WTC11 (cell line): Measurements from ENCODE around the gene NEDD4. TPM values are rescaled to one million over a fixed set of nuclear protein-coding genes. Genes with fewer than 3 reads are reported as not detected.

Experiments
- ATAC-seq: fragments of 200-7000 bp; cut with Tn5 transposase; 2 replicates; pipeline ENCODE4 v1.10.0; 2021; ENCODE audit warnings: mild to moderate bottlenecking, moderate library complexity
- CTCF ChIA-PET: fragments of 300-600 bp; sonication (Branson Sonifier 250); formaldehyde crosslinking; loops from one replicate; lab custom pipeline; 2021; ENCODE audit warnings: antibody characterized with exemption; lab: Charles Lee
- POLR2A ChIA-PET: fragments of 350-600 bp; sonication (Branson Sonifier 250); formaldehyde crosslinking; loops from one replicate; lab custom pipeline; 2021; ENCODE audit warnings: antibody characterized with exemption; lab: Charles Lee
- DNase-seq: peaks from one replicate; pipeline ENCODE4 v3.0.0; 2021; ENCODE audit warnings: low spot score
- H3K27ac Mint-ChIP-seq: 2 replicates; pipeline ENCODE4 v1.8.0; 2021; ENCODE audit warnings: mixed read lengths
- H3K27me3 Mint-ChIP-seq: 2 replicates; pipeline ENCODE4 v1.8.0; 2021; ENCODE audit warnings: low read depth, mild to moderate bottlenecking, moderate library complexity, mixed read lengths
- H3K36me3 Mint-ChIP-seq: 2 replicates; pipeline ENCODE4 v1.8.0; 2021; ENCODE audit warnings: mixed read lengths
- H3K4me1 Mint-ChIP-seq: 2 replicates; pipeline ENCODE4 v1.8.0; 2022; ENCODE audit warnings: mixed read lengths
- H3K4me3 Mint-ChIP-seq: 2 replicates; pipeline ENCODE4 v1.8.0; 2021; ENCODE audit warnings: mild to moderate bottlenecking, moderate library complexity, mixed read lengths
- H3K9me3 Mint-ChIP-seq: 2 replicates; pipeline ENCODE4 v1.8.0; 2021; ENCODE audit warnings: mixed read lengths
- ATF1 ChIP-seq: sonication (generic); formaldehyde crosslinking; IDR thresholded peaks from 2 replicates; pipeline ENCODE4 v1.8.1; 2023; ENCODE audit warnings: mild to moderate bottlenecking, moderate library complexity, missing genetic modification reagents
- CBFB ChIP-seq: sonication (generic); formaldehyde crosslinking; IDR thresholded peaks from 2 replicates; pipeline ENCODE4 v1.8.1; 2022; ENCODE audit warnings: mild to moderate bottlenecking, low read depth, missing genetic modification reagents
- ETV6 ChIP-seq: sonication (generic); formaldehyde crosslinking; IDR thresholded peaks from 2 replicates; pipeline ENCODE4 v1.8.1; 2022; ENCODE audit warnings: mild to moderate bottlenecking, missing genetic modification reagents
- MYBL2 ChIP-seq: sonication (generic); formaldehyde crosslinking; IDR thresholded peaks from 2 replicates; pipeline ENCODE4 v1.8.1; 2023; ENCODE audit warnings: mild to moderate bottlenecking, moderate library complexity, missing genetic modification reagents
- NR3C1 ChIP-seq: sonication (generic); formaldehyde crosslinking; conservative IDR thresholded peaks from 2 replicates; pipeline ENCODE4 v1.8.1; 2023; ENCODE audit warnings: low read depth, mild to moderate bottlenecking, missing genetic modification reagents
- OVOL2 ChIP-seq: fragments of 250-450 bp; sonication (Bioruptor Pico); IDR thresholded peaks from 2 replicates; pipeline ENCODE4 v1.9.0; 2021; ENCODE audit warnings: mild to moderate bottlenecking, borderline replicate concordance
- PRRX2 ChIP-seq: fragments of 250-450 bp; sonication (Bioruptor Pico); IDR thresholded peaks from 2 replicates; pipeline ENCODE4 v1.8.0; 2021; ENCODE audit warnings: mild to moderate bottlenecking
- RORB ChIP-seq: fragments of 250-450 bp; sonication (Bioruptor Pico); IDR thresholded peaks from 2 replicates; pipeline ENCODE4 v1.9.0; 2021; ENCODE audit warnings: mild to moderate bottlenecking
- SMAD4 ChIP-seq: sonication (generic); formaldehyde crosslinking; IDR thresholded peaks from 2 replicates; pipeline ENCODE4 v1.8.0; 2022; ENCODE audit warnings: mild to moderate bottlenecking, missing genetic modification reagents
- SOX15 ChIP-seq: fragments of 250-450 bp; sonication (Bioruptor Pico); IDR thresholded peaks from 2 replicates; pipeline ENCODE4 v1.9.0; 2021; ENCODE audit warnings: mild to moderate bottlenecking
- ZBTB21 ChIP-seq: sonication (generic); formaldehyde crosslinking; IDR thresholded peaks from 2 replicates; pipeline ENCODE4 v1.8.1; 2023; ENCODE audit warnings: mild to moderate bottlenecking, missing genetic modification reagents, borderline replicate concordance
- ZNF232 ChIP-seq: sonication (generic); formaldehyde crosslinking; IDR thresholded peaks from 2 replicates; pipeline ENCODE4 v1.8.0; 2022; ENCODE audit warnings: mild to moderate bottlenecking, missing genetic modification reagents
- ZNF317 ChIP-seq: sonication (generic); formaldehyde crosslinking; IDR thresholded peaks from 2 replicates; pipeline ENCODE4 v1.8.1; 2023; ENCODE audit warnings: low read depth, mild to moderate bottlenecking, moderate library complexity, missing genetic modification reagents, borderline replicate concordance
- ZNF671 ChIP-seq: fragments of 250-450 bp; sonication (Bioruptor Pico); IDR thresholded peaks from 2 replicates; pipeline ENCODE4 v1.8.0; 2021; ENCODE audit warnings: mild to moderate bottlenecking
- total RNA-seq: library from RNA; stranded (reverse); gene quantifications from 3 replicates; pipeline ENCODE4 v1.2.3, GENCODE V29; 2021
- TF ChIP-seq, protein P1 (sequence below): sonication (generic); formaldehyde crosslinking; IDR thresholded peaks from 2 replicates; pipeline ENCODE4 v1.8.0; 2022; ENCODE audit warnings: mild to moderate bottlenecking, missing genetic modification reagents
- TF ChIP-seq, protein P2 (sequence below): sonication (generic); formaldehyde crosslinking; IDR thresholded peaks from 2 replicates; pipeline ENCODE4 v1.8.0; 2023; ENCODE audit warnings: mild to moderate bottlenecking, missing genetic modification reagents
- TF ChIP-seq, protein P3 (sequence below): fragments of 250-450 bp; sonication (Bioruptor Pico); IDR thresholded peaks from 2 replicates; pipeline ENCODE4 v2.1.2; 2022; ENCODE audit warnings: mild to moderate bottlenecking, moderate library complexity
- TF ChIP-seq, protein P4 (sequence below): sonication (generic); formaldehyde crosslinking; IDR thresholded peaks from 2 replicates; pipeline ENCODE4 v1.8.1; 2023; ENCODE audit warnings: mild to moderate bottlenecking, moderate library complexity, missing genetic modification reagents
- TF ChIP-seq, protein P5 (sequence below): sonication (generic); formaldehyde crosslinking; IDR thresholded peaks from 2 replicates; pipeline ENCODE4 v1.8.1; 2022; ENCODE audit warnings: low read depth, mild to moderate bottlenecking, moderate library complexity, missing genetic modification reagents, borderline replicate concordance
- TF ChIP-seq, protein P6 (sequence below): sonication (generic); formaldehyde crosslinking; IDR thresholded peaks from 2 replicates; pipeline ENCODE4 v1.8.0; 2022; ENCODE audit warnings: mild to moderate bottlenecking, missing genetic modification reagents
- TF ChIP-seq, protein P7 (sequence below): sonication (generic); formaldehyde crosslinking; IDR thresholded peaks from 2 replicates; pipeline ENCODE4 v1.8.1; 2022; ENCODE audit warnings: mild to moderate bottlenecking, missing genetic modification reagents, moderate library complexity, borderline replicate concordance

NEDD4 gene
- total RNA-seq, 1 experiment from 2014 or later = 4.5 TPM

DNA sequence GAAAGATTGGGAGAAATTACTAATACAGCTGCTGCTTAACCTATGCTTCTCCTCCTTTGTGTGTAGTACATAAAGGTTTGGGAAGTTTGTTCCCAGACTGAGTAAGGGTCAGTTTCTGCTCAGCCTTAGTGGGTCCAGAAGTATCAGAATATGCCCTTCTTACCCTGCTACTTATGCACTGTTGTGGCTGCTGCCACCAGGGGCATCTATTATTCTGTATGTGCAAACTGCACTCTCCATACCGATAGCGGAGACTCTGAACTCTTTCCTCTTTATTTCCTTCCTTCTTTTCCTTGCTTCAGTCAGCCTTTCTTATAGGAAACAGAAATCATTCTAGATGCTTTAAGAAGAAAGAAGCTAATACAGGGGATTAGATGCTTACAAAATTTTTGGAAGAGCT, 4.0 kb downstream of the NEDD4 start:
- no peak for ATAC-seq
- ChIA-PET POLR2A (no interaction called here), CTCF (no interaction called here)
- TF ChIP-seq, protein P1, sequence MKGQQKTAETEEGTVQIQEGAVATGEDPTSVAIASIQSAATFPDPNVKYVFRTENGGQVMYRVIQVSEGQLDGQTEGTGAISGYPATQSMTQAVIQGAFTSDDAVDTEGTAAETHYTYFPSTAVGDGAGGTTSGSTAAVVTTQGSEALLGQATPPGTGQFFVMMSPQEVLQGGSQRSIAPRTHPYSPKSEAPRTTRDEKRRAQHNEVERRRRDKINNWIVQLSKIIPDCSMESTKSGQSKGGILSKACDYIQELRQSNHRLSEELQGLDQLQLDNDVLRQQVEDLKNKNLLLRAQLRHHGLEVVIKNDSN (CRISPR knock-in tag) = no peak
- TF ChIP-seq, protein P2, sequence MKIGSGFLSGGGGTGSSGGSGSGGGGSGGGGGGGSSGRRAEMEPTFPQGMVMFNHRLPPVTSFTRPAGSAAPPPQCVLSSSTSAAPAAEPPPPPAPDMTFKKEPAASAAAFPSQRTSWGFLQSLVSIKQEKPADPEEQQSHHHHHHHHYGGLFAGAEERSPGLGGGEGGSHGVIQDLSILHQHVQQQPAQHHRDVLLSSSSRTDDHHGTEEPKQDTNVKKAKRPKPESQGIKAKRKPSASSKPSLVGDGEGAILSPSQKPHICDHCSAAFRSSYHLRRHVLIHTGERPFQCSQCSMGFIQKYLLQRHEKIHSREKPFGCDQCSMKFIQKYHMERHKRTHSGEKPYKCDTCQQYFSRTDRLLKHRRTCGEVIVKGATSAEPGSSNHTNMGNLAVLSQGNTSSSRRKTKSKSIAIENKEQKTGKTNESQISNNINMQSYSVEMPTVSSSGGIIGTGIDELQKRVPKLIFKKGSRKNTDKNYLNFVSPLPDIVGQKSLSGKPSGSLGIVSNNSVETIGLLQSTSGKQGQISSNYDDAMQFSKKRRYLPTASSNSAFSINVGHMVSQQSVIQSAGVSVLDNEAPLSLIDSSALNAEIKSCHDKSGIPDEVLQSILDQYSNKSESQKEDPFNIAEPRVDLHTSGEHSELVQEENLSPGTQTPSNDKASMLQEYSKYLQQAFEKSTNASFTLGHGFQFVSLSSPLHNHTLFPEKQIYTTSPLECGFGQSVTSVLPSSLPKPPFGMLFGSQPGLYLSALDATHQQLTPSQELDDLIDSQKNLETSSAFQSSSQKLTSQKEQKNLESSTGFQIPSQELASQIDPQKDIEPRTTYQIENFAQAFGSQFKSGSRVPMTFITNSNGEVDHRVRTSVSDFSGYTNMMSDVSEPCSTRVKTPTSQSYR (CRISPR knock-in tag) = no peak
- TF ChIP-seq, protein P3, sequence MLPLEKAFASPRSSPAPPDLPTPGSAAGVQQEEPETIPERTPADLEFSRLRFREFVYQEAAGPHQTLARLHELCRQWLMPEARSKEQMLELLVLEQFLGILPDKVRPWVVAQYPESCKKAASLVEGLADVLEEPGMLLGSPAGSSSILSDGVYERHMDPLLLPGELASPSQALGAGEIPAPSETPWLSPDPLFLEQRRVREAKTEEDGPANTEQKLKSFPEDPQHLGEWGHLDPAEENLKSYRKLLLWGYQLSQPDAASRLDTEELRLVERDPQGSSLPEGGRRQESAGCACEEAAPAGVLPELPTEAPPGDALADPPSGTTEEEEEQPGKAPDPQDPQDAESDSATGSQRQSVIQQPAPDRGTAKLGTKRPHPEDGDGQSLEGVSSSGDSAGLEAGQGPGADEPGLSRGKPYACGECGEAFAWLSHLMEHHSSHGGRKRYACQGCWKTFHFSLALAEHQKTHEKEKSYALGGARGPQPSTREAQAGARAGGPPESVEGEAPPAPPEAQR (CRISPR knock-in tag) = no peak
- TF ChIP-seq SMAD4 (CRISPR knock-in tag) (no peak), NR3C1 (no peak), RORB (CRISPR knock-in tag) (no peak), OVOL2 (CRISPR knock-in tag) (no peak), ZBTB21 (CRISPR knock-in tag) (no peak), PRRX2 (no peak), ATF1 (CRISPR knock-in tag) (no peak), ZNF232 (no peak), CBFB (no peak)
- TF ChIP-seq, protein P4, sequence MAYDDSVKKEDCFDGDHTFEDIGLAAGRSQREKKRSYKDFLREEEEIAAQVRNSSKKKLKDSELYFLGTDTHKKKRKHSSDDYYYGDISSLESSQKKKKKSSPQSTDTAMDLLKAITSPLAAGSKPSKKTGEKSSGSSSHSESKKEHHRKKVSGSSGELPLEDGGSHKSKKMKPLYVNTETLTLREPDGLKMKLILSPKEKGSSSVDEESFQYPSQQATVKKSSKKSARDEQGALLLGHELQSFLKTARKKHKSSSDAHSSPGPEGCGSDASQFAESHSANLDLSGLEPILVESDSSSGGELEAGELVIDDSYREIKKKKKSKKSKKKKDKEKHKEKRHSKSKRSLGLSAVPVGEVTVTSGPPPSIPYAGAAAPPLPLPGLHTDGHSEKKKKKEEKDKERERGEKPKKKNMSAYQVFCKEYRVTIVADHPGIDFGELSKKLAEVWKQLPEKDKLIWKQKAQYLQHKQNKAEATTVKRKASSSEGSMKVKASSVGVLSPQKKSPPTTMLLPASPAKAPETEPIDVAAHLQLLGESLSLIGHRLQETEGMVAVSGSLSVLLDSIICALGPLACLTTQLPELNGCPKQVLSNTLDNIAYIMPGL (CRISPR knock-in tag) = no peak
- Mint-ChIP-seq H3K27me3 (peaks cover 24% of the 10 kb centered on the region), H3K4me1 (peaks cover 16% of the 10 kb centered on the region), H3K27ac (no peak overlapping the region), H3K9me3 (no peaks in the 10 kb centered on the region), H3K4me3 (no peak overlapping the region), H3K36me3 (peaks cover 2% of the 10 kb centered on the region)
- DNase-seq = no peak

DNA sequence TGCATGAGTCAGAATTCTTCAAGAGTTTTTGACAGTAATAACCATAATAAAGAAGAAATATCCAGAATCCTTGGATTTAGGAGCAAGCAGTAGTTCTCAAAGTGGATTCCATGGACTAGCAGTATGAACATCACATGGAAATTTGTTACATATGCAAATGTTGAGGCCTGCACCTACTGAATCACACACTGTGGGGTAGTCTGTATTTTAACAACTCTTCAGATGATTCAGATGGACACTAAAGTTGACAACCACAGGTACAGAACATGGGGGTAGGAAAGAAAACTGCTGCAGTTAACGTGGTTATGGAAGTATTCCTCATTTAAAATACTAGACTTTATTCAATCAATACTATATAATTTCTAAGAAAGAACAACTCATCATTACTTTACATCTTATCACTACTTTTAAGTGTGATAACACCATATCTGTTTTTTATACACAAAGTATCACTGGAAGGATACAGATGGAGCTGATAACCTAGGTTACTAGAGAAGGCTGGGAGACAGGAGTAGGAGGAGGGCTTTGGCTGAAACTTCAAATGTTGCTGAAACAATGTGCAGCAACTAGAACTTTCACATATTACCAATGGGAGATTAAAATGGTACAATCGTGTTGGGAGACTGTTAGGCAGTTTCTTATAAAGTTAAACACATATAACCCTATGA, 11.7 kb downstream of the NEDD4 start:
- Mint-ChIP-seq H3K27me3 (no peaks in the 10 kb centered on the region), H3K9me3 (no peaks in the 10 kb centered on the region), H3K36me3 (peaks cover 2% of the 10 kb centered on the region), H3K4me3 (no peak overlapping the region), H3K4me1 (no peaks in the 10 kb centered on the region), H3K27ac (no peak overlapping the region)
- DNase-seq = no peak
- TF ChIP-seq, protein P3 (CRISPR knock-in tag) = no peak
- TF ChIP-seq, protein P5, sequence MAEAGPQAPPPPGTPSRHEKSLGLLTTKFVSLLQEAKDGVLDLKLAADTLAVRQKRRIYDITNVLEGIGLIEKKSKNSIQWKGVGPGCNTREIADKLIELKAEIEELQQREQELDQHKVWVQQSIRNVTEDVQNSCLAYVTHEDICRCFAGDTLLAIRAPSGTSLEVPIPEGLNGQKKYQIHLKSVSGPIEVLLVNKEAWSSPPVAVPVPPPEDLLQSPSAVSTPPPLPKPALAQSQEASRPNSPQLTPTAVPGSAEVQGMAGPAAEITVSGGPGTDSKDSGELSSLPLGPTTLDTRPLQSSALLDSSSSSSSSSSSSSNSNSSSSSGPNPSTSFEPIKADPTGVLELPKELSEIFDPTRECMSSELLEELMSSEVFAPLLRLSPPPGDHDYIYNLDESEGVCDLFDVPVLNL (CRISPR knock-in tag) = no peak
- no peak for TF ChIP-seq MYBL2 (CRISPR knock-in tag)
- TF ChIP-seq ZNF671 (CRISPR knock-in tag) = no peak
- TF ChIP-seq, protein P6, sequence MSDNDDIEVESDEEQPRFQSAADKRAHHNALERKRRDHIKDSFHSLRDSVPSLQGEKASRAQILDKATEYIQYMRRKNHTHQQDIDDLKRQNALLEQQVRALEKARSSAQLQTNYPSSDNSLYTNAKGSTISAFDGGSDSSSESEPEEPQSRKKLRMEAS (CRISPR knock-in tag) = no peak
- TF ChIP-seq SOX15 (CRISPR knock-in tag) = no peak
- TF ChIP-seq ETV6 (CRISPR knock-in tag) = no peak
- TF ChIP-seq ZNF317 (CRISPR knock-in tag) = no peak
- TF ChIP-seq NR3C1 = no peak
- TF ChIP-seq, protein P7, sequence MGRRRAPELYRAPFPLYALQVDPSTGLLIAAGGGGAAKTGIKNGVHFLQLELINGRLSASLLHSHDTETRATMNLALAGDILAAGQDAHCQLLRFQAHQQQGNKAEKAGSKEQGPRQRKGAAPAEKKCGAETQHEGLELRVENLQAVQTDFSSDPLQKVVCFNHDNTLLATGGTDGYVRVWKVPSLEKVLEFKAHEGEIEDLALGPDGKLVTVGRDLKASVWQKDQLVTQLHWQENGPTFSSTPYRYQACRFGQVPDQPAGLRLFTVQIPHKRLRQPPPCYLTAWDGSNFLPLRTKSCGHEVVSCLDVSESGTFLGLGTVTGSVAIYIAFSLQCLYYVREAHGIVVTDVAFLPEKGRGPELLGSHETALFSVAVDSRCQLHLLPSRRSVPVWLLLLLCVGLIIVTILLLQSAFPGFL (CRISPR knock-in tag) = no peak
- no peak for ATAC-seq
- ChIA-PET POLR2A (no interaction called here), CTCF (no interaction called here)
